GM23338 (cell line): ENCODE measurements around the gene ZSCAN21. TPM values are rescaled to one million over a fixed set of nuclear protein-coding genes. Genes with fewer than 3 reads are reported as not detected.

ENCODE experiments used
- ATAC-seq: fragments of 200-7000 bp; cut with Tn5 transposase; 3 replicates; pipeline ENCODE4 v1.9.1; 2020
- DNase-seq: peaks from one replicate; pipeline ENCODE4 v3.0.0-alpha.2; 2015; ENCODE audit warnings: low spot score
- H2AFZ ChIP-seq: fragments of 200-600 bp; sonication (generic); 2 replicates; pipeline ENCODE4 v1.8.0; 2016; ENCODE audit warnings: antibody characterized with exemption, mild to moderate bottlenecking, moderate library complexity
- H3F3A ChIP-seq: fragments of 200-600 bp; sonication (generic); replicated peaks from 2 replicates; pipeline ENCODE4 v1.8.0; 2017; ENCODE audit warnings: antibody characterized with exemption, mixed run types, low read depth
- H3K27ac ChIP-seq: fragments of 200-600 bp; sonication (generic); 2 replicates; pipeline ENCODE4 v1.6.1; 2016; ENCODE audit warnings: low read depth
- H3K27me3 ChIP-seq: fragments of 200-600 bp; sonication (generic); 2 replicates; pipeline ENCODE4 v1.8.0; 2016; ENCODE audit warnings: mild to moderate bottlenecking, mixed run types, moderate library complexity; ENCODE audit not compliant: insufficient read depth
- H3K36me3 ChIP-seq: fragments of 200-600 bp; sonication (generic); 2 replicates; pipeline ENCODE4 v1.8.0; 2016; ENCODE audit warnings: mild to moderate bottlenecking; ENCODE audit not compliant: insufficient read depth
- H3K4me1 ChIP-seq: fragments of 200-600 bp; sonication (generic); 2 replicates; pipeline ENCODE4 v1.8.0; 2016; ENCODE audit warnings: mild to moderate bottlenecking, moderate library complexity; ENCODE audit not compliant: insufficient read depth
- H3K4me2 ChIP-seq: fragments of 200-600 bp; sonication (generic); 2 replicates; pipeline ENCODE4 v1.7.1; 2017; ENCODE audit warnings: mixed run types
- H3K4me3 ChIP-seq: fragments of 200-600 bp; sonication (generic); 2 replicates; pipeline ENCODE4 v1.6.1; 2016; ENCODE audit warnings: mixed run types
- H3K79me2 ChIP-seq: fragments of 200-600 bp; sonication (generic); replicated peaks from 2 replicates; pipeline ENCODE4 v1.8.0; 2017; ENCODE audit warnings: mild to moderate bottlenecking; ENCODE audit not compliant: insufficient read depth
- H3K9me2 ChIP-seq: fragments of 200-600 bp; sonication (generic); 2 replicates; pipeline ENCODE4 v1.8.0; 2017; ENCODE audit not compliant: insufficient read depth
- H4K20me1 ChIP-seq: fragments of 200-600 bp; sonication (generic); replicated peaks from 2 replicates; pipeline ENCODE4 v1.8.0; 2017; ENCODE audit warnings: mild to moderate bottlenecking; ENCODE audit not compliant: insufficient read depth
- H3K27ac Mint-ChIP-seq: 2 replicates; pipeline ENCODE4 v1.8.0; 2020; ENCODE audit warnings: inconsistent platforms, mild to moderate bottlenecking, moderate library complexity, mixed read lengths
- H3K27me3 Mint-ChIP-seq: 3 replicates; pipeline ENCODE4 v1.8.0; 2022; ENCODE audit warnings: low read depth, mild to moderate bottlenecking, moderate library complexity, mixed read lengths, inconsistent platforms; ENCODE audit not compliant: insufficient read depth, poor library complexity
- H3K36me3 Mint-ChIP-seq: 3 replicates; pipeline ENCODE4 v1.8.0; 2021; ENCODE audit warnings: low read depth, mild to moderate bottlenecking, inconsistent platforms, moderate library complexity, mixed read lengths
- H3K4me1 Mint-ChIP-seq: 3 replicates; pipeline ENCODE4 v1.8.0; 2020; ENCODE audit warnings: mild to moderate bottlenecking, inconsistent platforms, mixed read lengths
- H3K4me3 Mint-ChIP-seq: 3 replicates; pipeline ENCODE4 v1.8.0; 2021; ENCODE audit warnings: moderate library complexity, mild to moderate bottlenecking, inconsistent platforms, mixed read lengths
- H3K9me3 Mint-ChIP-seq: 3 replicates; pipeline ENCODE4 v1.8.0; 2020; ENCODE audit warnings: moderate library complexity, mild to moderate bottlenecking, inconsistent platforms, mixed read lengths
- CREB1 ChIP-seq: fragments of 250-450 bp; sonication (Bioruptor Pico); IDR thresholded peaks from 2 replicates; pipeline ENCODE4 v1.5.0; 2020; ENCODE audit warnings: low read depth, mild to moderate bottlenecking, moderate library complexity
- CTCF ChIP-seq, 2 experiments: fragments of 200-600 bp in 1 of 2; sonication (generic) in 1 of 2; conservative IDR thresholded peaks; 2 replicates each; pipeline versions ENCODE4 v1.5.1 to v1.6.1; 2016 to 2017; ENCODE audit warnings: antibody characterized with exemption in 2 of 2, low read depth in 2 of 2, mild to moderate bottlenecking in 2 of 2, moderate library complexity in 1 of 2
- ETS1 ChIP-seq: IDR thresholded peaks from 2 replicates; pipeline ENCODE4 v1.6.1; 2016; ENCODE audit warnings: antibody characterized with exemption
- EZH2 ChIP-seq: fragments of 200-600 bp; sonication (generic); IDR thresholded peaks from one replicate; pipeline ENCODE4 v1.8.0; 2017; ENCODE audit warnings: antibody characterized with exemption, mild to moderate bottlenecking, low read depth; ENCODE audit not compliant: unreplicated experiment
- EZH2phosphoT487 ChIP-seq: fragments of 200-600 bp; sonication (generic); IDR thresholded peaks from one replicate; pipeline ENCODE4 v1.8.1; 2018; ENCODE audit warnings: antibody characterized with exemption; ENCODE audit not compliant: unreplicated experiment
- JUNB ChIP-seq: IDR thresholded peaks from one replicate; pipeline ENCODE4 v1.6.1; 2016; ENCODE audit warnings: antibody characterized with exemption; ENCODE audit not compliant: unreplicated experiment
- NANOG ChIP-seq: IDR thresholded peaks from 2 replicates; pipeline ENCODE4 v1.6.1; 2016; ENCODE audit warnings: antibody characterized with exemption, borderline replicate concordance
- POLR2AphosphoS5 ChIP-seq: IDR thresholded peaks from 2 replicates; pipeline ENCODE4 v1.6.1; 2016; ENCODE audit warnings: antibody characterized with exemption, low read depth
- REST ChIP-seq: IDR thresholded peaks from one replicate; pipeline ENCODE4 v1.6.1; 2018; ENCODE audit warnings: antibody characterized with exemption; ENCODE audit not compliant: unreplicated experiment
- STAT1 ChIP-seq: IDR thresholded peaks from one replicate; pipeline ENCODE4 v1.6.1; 2016; ENCODE audit warnings: antibody characterized with exemption; ENCODE audit not compliant: unreplicated experiment
- ZNF114 ChIP-seq: fragments of 250-450 bp; sonication (Bioruptor Pico); IDR thresholded peaks from 2 replicates; pipeline ENCODE4 v1.5.0; 2020; ENCODE audit warnings: mild to moderate bottlenecking, moderate library complexity
- ZNF331 ChIP-seq: fragments of 250-450 bp; sonication (Bioruptor Pico); IDR thresholded peaks from 2 replicates; pipeline ENCODE4 v1.5.0; 2020; ENCODE audit warnings: low read depth, mild to moderate bottlenecking, moderate library complexity
- ZNF462 ChIP-seq: fragments of 250-450 bp; sonication (Bioruptor Pico); IDR thresholded peaks from 2 replicates; pipeline ENCODE4 v1.5.0; 2020; ENCODE audit warnings: mild to moderate bottlenecking, moderate library complexity
- polyA plus RNA-seq: library from polyadenylated mRNA; unstranded; fragments of >200 nt; fragmentation: Nextera tagmentation; extraction: Ambion mirVana; gene quantifications from 2 replicates; pipeline ENCODE4 v1.2.1, GENCODE V29; 2016
- total RNA-seq: library from RNA; depleted of rRNA; stranded (reverse); fragments of >200 nt; shearing (Covaris generic); gene quantifications from 2 replicates; pipeline ENCODE4 v1.2.3, GENCODE V29; 2014

The ZSCAN21 gene
- total and polyA plus RNA-seq, 2 experiments from 2014 or later = 15.7 to 21.8 TPM

GRCh38 chr7:100034871-100035510 lies 14.6 kb upstream of the ZSCAN21 start (continued):
- no peak for TF ChIP-seq POLR2AphosphoS5

- ATAC-seq (no peak), DNase-seq (no peak)
- peaks cover 3% of the 10 kb centered on the region for H3K27me3 Mint-ChIP-seq
- Histone ChIP-seq H3F3A (peaks cover 3% of the 10 kb centered on the region; the same call in 1 of the 2 replicates), H3K27me3 (no peaks in the 10 kb centered on the region), H3K4me2 (no peak overlapping the region), H4K20me1 (no peaks in the 10 kb centered on the region; the same call in 1 of the 2 replicates), H3K9me2 (no peaks in the 10 kb centered on the region), H3K4me3 (no peak overlapping the region), H3K79me2 (no peaks in the 10 kb centered on the region), H3K27ac (no peak overlapping the region), H3K4me1 (no peaks in the 10 kb centered on the region), H2AFZ (no peak overlapping the region), H3K36me3 (peaks cover 27% of the 10 kb centered on the region)
- peaks cover 64% of the 10 kb centered on the region for H3K36me3 Mint-ChIP-seq
- no peak for TF ChIP-seq ZNF462 (CRISPR knock-in tag)
- no peak for TF ChIP-seq ZNF114 (CRISPR knock-in tag)
- no peak for TF ChIP-seq REST
- no peak for TF ChIP-seq CTCF (conservative IDR thresholded peaks at IDR 0.05; ENCODE audit: low read depth in 2 of 2)
- no peak for TF ChIP-seq POLR2AphosphoS5
- TF ChIP-seq EZH2 = no peak
- no peak for TF ChIP-seq ZNF331 (CRISPR knock-in tag)
- no peak for TF ChIP-seq JUNB
- TF ChIP-seq NANOG = no peak
- no peak for TF ChIP-seq STAT1
- no peak for TF ChIP-seq CREB1 (CRISPR knock-in tag)
- TF ChIP-seq EZH2phosphoT487 = no peak
- no peak for TF ChIP-seq ETS1
- no peak overlapping the region for H3K4me3 Mint-ChIP-seq
- H3K4me1 Mint-ChIP-seq = no peaks in the 10 kb centered on the region
- H3K27ac Mint-ChIP-seq = no peak overlapping the region
- H3K9me3 Mint-ChIP-seq = no peaks in the 10 kb centered on the region; the same call in 2 of the 3 replicates
Observed at GRCh38 chr7:100035876-100036275, 13.7 kb upstream of the ZSCAN21 start.
